Adipose tissue (tissue), 3 donors: ENCODE results near the gene NECAB2. TPM values are rescaled to one million over a fixed set of nuclear protein-coding genes. Genes with fewer than 3 reads are reported as not detected.

Source experiments
- H3K27ac ChIP-seq: one replicate; pipeline ENCODE4 v1.5.1; 2013; ENCODE audit warnings: low read depth, low read length
- WGBS, 3 donors: extraction: QIAGEN DNeasy Blood & Tissue Kit; methylation state at CpG; one replicate each; pipeline ENCODE4 v1.1.7; 2013; 5-methylcytosine and 5-hydroxymethylcytosine counted together
- polyA plus RNA-seq, 3 donors: library from polyadenylated mRNA; stranded (reverse); fragments of 200-250 nt; gene quantifications; one replicate each; pipeline ENCODE4 v1.2.3, GENCODE V29; 2013
- donor health status: healthy with polysubstance abuse.
- donor health status: Bipolar disorder and iron deficiency.
- donor health status: healthy.

Gene NECAB2
- polyA plus RNA-seq, 3 donors: 0.47 to 2.2 (median 0.49) TPM

- no peak overlapping the region for H3K27ac ChIP-seq
- 68 to 83% (median 78%) methylated on average over 17 of the region's 17 CpGs for WGBS, 3 donors
Measured at GRCh38 chr16:84031556-84031955, 63.5 kb downstream of the NECAB2 start.

DNA sequence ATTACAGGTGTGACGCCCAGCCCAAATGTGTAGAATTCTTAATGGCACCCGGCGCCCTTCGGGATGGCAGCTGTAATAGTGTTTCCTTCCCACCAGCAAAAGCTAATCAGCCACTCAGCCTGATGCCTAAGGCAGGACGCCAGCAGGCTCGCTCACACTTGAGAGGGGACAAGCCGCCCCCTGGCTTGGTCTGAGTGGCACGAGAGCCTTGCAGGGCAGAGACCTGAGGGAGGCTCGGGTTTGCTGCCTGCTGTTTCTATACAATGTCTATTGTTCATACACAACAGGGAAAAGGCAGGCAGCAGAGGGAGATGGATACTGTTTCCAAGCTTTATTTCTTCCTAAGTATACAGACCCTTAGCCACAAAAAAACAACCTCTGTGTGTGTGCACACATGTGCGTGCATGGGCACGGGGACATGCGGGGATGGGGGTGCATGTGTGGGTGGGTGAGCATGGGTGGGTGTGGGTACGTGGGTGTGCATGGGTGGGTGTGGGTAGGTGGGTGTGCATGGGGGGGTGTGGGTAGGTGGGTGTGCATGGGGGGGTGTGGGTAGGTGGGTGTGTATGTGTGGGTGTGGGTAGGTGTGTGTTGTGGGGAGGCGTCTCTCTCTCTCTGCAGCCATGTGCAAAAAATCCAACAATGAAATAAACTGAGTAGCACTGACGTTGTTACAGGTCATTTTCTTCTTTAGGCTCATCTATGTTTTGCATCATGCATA, 64.6 kb downstream of the NECAB2 start:
- H3K27ac ChIP-seq: no peak overlapping the region
- WGBS, 3 donors: 73 to 76% (median 76%) methylated on average over 15 of the region's 15 CpGs

DNA sequence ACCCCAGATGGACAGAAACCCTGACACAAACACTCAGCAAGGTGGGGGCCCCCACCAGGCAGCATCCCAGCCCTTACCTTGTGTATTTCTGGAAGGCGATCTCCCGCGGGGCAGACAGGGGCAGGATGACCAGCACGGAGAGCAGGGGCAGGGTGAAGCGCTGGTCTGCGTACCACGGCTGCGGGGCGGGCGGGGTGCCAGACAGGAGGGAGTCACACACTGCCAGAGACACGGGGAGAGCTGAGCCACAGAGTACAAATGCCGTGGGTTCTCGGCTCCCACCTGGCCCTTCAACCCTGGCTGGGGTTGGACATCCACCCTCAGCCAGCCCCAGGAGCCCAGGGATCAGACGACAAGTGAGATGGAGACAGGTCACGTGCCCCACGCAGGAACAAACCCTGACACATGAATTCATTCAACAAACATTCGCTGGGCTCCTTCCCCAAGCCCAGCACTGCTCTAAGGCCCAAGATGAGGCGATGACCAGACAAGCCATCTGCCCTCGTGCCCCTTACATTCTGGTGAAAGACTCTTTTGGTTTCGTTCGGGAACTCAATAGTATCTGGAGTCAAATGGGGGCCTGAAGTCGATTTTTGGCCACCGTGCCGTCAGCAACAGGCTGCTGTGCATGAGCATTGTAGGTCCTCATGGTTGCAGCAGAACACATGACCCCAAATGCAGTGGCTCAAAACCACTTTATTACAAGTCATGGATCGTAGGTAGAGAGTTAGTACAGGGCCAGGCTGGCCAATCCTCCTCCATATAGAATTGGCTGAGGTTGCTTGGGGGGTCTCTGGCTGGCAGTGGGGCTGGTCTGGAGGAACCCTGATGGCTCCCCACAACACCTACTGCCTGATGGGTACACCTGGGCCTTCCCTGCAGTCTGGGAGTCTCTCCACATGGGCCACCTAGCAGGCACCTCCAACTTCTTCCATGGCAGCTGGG, 65.5 kb downstream of the NECAB2 start:
- 80 to 85% (median 83%) methylated on average over 25 of the region's 25 CpGs for WGBS, 3 donors
- H3K27ac ChIP-seq: no peak overlapping the region

DNA sequence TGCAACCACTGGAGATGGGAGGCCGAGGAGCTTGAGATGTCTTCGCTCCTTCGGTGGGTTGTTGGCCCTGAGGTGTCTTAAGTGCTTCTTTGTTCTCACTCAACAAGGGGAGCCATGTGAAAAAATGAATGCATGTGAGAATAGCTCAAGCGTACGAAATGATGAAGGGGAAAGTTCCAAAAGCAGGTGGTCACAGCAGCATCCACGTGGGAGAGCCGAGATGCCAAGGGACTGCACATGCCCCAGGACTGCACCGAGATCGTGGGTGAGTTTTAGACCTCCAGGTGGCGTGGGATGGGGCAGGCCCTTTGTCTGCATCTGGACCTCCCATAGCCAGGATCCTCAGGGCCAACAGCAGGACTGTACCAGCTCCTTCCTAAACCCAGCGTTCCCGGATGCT, 66.5 kb downstream of the NECAB2 start:
- WGBS, 3 donors: 93 to 95% (median 93%) methylated on average over 12 of the region's 12 CpGs

GRCh38 chr16:84036131-84036530, 68.1 kb downstream of the NECAB2 start:
- 50 to 87% (median 83%) methylated on average over 3 of the region's 3 CpGs for whole genome bisulfite sequencing, 3 donors
- no peak overlapping the region for H3K27ac ChIP-seq

More for the DNA sequence above, 66.5 kb downstream of the NECAB2 start:
- no peak overlapping the region for H3K27ac ChIP-seq

DNA sequence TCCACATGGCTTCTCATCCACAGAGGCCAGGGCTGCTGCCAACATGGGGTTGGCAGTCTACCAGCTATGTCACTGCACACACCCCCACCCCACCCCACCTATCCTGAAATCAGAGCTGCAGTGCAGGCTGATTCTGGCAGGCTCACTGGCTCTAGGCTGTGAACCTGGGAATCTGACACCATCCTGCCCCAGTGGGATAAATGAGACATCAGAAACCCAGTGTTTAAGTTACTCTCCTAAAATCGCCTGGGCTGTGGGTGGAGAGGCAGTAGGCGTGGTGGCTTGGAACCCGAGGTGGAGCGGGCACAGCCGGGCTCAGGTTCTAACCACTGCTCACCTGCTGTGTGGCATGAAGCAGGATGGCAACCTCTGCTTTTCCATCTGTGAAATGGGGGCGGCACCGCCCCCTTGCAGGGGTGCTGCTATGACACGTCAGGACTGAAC, 69.0 kb downstream of the NECAB2 start:
- WGBS, 3 donors: 87 to 93% (median 91%) methylated on average over 8 of the region's 8 CpGs
- no peak overlapping the region for H3K27ac ChIP-seq

DNA sequence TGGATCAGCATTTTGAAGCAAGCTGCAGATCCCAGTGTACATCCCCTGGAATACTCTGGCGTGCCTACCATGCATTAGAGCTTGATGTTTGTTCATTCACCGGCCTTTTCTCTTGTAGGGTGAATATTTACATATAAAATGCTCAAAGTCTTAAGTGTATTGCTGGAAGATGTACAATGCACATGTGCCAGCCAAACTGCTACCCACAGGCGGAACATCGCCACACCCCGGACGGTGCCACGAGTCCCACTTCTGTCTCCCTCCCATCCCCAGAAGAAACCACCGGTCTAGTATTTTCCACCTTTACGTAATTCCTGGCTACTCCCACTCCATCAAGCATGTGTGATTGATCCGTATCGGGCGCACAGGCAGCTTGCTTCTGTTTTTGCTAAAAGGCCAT, 70.4 kb downstream of the NECAB2 start:
- 90 to 95% (median 93%) methylated on average over 12 of the region's 12 CpGs for WGBS, 3 donors

DNA sequence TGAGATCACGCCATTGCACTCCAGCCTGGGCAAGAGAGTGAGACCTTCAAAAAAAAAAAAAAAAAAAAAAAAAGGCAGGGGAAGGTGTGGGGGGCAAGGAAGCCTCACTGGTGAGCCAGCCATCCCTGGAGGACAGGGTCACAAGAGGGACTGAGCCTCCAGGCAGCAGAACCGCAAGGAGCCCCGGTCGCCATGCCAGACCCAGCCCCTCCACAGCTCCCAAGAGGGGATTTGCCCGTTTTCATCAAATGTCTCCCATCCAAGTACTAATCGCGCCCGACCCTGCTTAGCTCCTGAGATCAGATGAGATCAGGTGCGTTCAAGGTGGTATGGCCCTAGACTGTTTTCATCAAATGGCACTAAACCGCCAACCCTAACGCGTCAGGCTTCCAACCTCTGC, 71.7 kb downstream of the NECAB2 start:
- WGBS, 3 donors: 89 to 93% (median 91%) methylated on average over 12 of the region's 12 CpGs
- H3K27ac ChIP-seq: no peak overlapping the region

More for the DNA sequence above, 70.4 kb downstream of the NECAB2 start:
- H3K27ac ChIP-seq: no peak overlapping the region

- 67 to 85% (median 76%) methylated on average over 14 of the region's 14 CpGs for WGBS, 3 donors
- H3K27ac ChIP-seq: no peak overlapping the region
Measured at GRCh38 chr16:84040226-84040822, 72.3 kb downstream of the NECAB2 start.

DNA sequence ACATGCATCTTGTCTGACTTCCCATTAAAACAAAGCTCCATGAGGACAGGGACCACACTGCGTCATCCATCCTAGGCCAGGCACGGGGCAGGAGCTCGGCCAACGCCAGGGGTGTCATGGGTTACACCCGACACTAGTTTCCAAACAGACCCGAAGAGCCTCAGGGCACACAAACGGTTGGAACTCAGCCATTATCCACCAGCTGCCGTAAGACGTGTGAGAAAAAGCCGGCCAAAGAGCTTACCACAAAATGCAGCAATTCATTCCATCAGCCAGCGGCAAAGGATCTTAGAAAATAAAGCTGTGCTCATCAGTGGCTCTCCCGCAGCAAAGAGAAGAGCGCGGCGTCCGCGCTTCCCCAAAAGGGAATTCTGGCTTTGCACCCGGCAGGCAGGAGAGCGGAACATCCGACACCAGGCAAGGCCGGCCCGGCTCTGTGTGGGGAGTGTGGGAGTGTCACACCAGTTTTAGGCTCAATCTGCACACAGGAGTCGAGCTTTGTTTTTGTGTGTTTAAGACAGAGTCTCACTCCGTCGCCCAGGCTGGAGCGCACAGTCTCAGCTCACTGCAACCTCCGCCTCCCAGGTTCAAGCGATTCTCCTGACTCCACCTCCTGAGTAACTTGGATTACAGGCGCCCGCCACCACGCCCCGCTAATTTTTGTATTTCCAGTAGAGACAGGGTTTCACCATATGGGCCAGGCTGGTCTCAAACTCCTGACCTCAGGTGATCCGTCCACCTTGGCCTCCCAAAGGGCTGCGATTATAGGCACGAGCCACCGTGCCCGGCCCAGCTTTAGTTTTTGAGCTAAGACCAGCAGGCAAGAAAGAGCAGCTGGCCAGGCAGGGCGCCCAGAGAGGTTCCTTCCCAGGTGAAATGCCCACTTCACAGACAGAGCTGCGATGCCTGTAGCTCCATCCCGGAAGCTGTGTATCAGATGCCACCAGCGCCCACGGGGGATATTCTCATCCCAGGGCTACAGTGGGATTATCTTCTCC, 73.1 kb downstream of the NECAB2 start:
- H3K27ac ChIP-seq: no peak overlapping the region
- 80 to 89% (median 85%) methylated on average over 42 of the region's 42 CpGs for WGBS, 3 donors

GRCh38 chr16:84041881-84042280, 73.8 kb downstream of the NECAB2 start:
- 83 to 94% (median 86%) methylated on average over 17 of the region's 17 CpGs for WGBS, 3 donors
- no peak overlapping the region for H3K27ac ChIP-seq

DNA sequence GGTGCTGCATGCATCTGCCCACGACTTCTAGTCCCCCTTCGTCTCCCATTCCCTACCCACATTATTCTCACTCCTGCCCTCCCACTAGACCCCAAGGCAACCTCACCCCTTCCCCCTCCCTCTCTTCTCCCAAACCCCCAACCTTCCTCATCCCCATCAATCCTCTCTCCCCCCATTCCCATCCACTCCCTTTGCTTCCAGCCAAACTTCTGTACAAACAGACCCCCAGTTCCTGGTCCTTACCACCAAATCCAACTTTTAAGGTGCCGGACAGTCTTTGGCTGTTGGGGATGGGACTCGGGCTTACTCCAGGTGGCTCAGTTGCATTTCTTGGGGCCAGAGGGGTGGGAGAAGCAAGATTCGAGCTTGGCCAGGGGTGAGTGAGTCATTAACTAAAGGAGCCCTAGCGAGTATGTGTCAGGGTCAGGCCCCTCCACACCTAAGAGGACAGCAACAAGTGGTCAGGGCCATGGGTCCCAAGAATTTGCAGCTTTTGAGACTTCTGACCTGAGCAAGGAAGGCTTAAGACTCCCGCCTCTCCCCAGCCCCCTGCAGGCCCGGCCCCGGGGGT, 74.3 kb downstream of the NECAB2 start, which contains the start of gene SLC38A8:
Gene SLC38A8 (minus strand): TSS at position 488 of the 571 bp plus-strand sequence. CDS start 638 bp downstream, outside the sequence.
- H3K27ac ChIP-seq: no peak within 1 kb of the TSS
- 61 to 66% (median 63%) methylated on average over 9 of the region's 9 CpGs for WGBS, 3 donors

- WGBS, 3 donors: 36 to 68% (median 63%) methylated on average over 22 of the region's 22 CpGs
- H3K27ac ChIP-seq: no peak overlapping the region
Measured at GRCh38 chr16:84042879-84043485, 74.9 kb downstream of the NECAB2 start.

DNA sequence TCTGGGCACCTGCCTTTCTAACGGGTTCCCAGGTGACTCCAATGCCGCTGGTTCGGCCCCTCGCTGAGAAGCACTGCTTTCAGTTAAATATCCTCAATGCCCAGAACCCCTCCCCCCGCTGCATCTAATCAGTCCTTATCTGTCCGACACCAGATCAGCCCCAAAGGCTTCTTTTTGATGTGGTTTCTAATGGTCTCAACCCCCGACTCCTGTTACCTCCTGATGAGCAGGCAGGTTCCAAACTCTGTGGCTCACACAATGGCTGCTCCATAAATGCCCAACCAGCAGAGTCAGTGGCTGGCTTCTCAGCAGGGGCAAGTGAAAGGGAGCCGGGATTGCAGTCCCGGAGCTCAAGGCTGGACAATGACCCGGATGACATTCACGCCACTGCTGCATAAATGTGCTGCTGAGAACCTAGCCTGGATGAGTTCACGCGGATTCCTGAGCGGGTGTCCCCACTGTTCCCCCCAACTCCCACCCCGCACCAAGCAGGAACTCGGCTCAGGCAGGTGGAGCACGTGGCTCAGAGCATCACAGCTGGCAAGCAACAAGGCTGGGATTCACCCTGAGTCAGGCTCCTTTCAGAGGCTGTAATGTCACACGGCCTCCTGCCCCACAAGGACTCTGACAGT, 75.6 kb downstream of the NECAB2 start:
- WGBS, 3 donors: 43 to 60% (median 47%) methylated on average over 18 of the region's 18 CpGs
- no peak overlapping the region for H3K27ac ChIP-seq

- H3K27ac ChIP-seq: no peak overlapping the region
- 31 to 79% (median 45%) methylated on average over 5 of the region's 5 CpGs for WGBS, 3 donors
Measured at GRCh38 chr16:84044118-84044488, 76.1 kb downstream of the NECAB2 start.

- no peak overlapping the region for H3K27ac ChIP-seq
- WGBS, 3 donors: 51 to 77% (median 58%) methylated on average over 35 to 36 of the region's 36 CpGs
Measured at GRCh38 chr16:84045001-84045817, 77.2 kb downstream of the NECAB2 start.
